GM10266 (cell line): ENCODE measurements around the gene SPINT2.

Experiments used
- DNase-seq: peaks from one replicate; pipeline ENCODE4 v3.0.0; 2012; ENCODE audit errors: extremely low spot score
- CTCF ChIP-seq: IDR thresholded peaks from 2 replicates; pipeline ENCODE4 v1.5.1; 2012; ENCODE audit warnings: mild to moderate bottlenecking, low read depth; ENCODE audit not compliant: control insufficient read depth, insufficient read depth; ENCODE audit errors: missing control alignments

The SPINT2 gene

GRCh38 chr19:38270587-38271167, 6.3 kb downstream of the SPINT2 start:
- no peak for TF ChIP-seq CTCF
- DNase-seq = no peak

GRCh38 chr19:38273499-38273898, 9.1 kb downstream of the SPINT2 start:
- DNase-seq = no peak
- TF ChIP-seq CTCF = no peak

- no peak for DNase-seq
- TF ChIP-seq CTCF = no peak
Observed at GRCh38 chr19:38274739-38275138, 10.4 kb downstream of the SPINT2 start.

- no peak for DNase-seq
- no peak for TF ChIP-seq CTCF
Observed at GRCh38 chr19:38276942-38277517, 12.7 kb downstream of the SPINT2 start.

- DNase-seq = no peak
- no peak for TF ChIP-seq CTCF
Observed at GRCh38 chr19:38277549-38277948, 13.2 kb downstream of the SPINT2 start.

GRCh38 chr19:38277969-38278680, 13.8 kb downstream of the SPINT2 start:
- DNase-seq = no peak
- no peak for TF ChIP-seq CTCF

GRCh38 chr19:38278751-38279150, 14.4 kb downstream of the SPINT2 start:
- DNase-seq = no peak
- no peak for TF ChIP-seq CTCF
